Activated B cell treated with CpG ODN at 0.5 μM for 24 hours (primary cell): ENCODE data around the gene BLOC1S4. TPM values are rescaled to one million over a fixed set of nuclear protein-coding genes. Genes with fewer than 3 reads are reported as not detected.

Source experiments
- ATAC-seq: fragments of 200-7000 bp; cut with Tn5 transposase; one replicate; pipeline ENCODE4 v1.10.0; 2021; ENCODE audit warnings: low read depth, mild to moderate bottlenecking, moderate library complexity
- CTCF ChIA-PET: fragments of 350-600 bp; sonication (Branson Sonifier 250); formaldehyde crosslinking; loops from one replicate; lab custom pipeline; 2021; ENCODE audit warnings: antibody characterized with exemption; lab: Charles Lee
- POLR2A ChIA-PET: fragments of 350-600 bp; sonication (Branson Sonifier 250); formaldehyde crosslinking; loops from one replicate; lab custom pipeline; 2021; ENCODE audit warnings: antibody characterized with exemption; lab: Charles Lee
- DNase-seq: peaks from one replicate; pipeline ENCODE4 v3.0.0; 2022
- H3K27ac Mint-ChIP-seq: one replicate; pipeline ENCODE4 v1.8.0; 2020; ENCODE audit warnings: mixed read lengths
- H3K27me3 Mint-ChIP-seq: one replicate; pipeline ENCODE4 v1.8.0; 2021; ENCODE audit warnings: mixed read lengths
- H3K36me3 Mint-ChIP-seq: one replicate; pipeline ENCODE4 v1.8.0; 2021; ENCODE audit warnings: low read depth, mixed read lengths
- H3K4me1 Mint-ChIP-seq: one replicate; pipeline ENCODE4 v1.8.0; 2021; ENCODE audit warnings: mixed read lengths
- H3K4me3 Mint-ChIP-seq: one replicate; pipeline ENCODE4 v1.8.0; 2020; ENCODE audit warnings: mild to moderate bottlenecking, mixed read lengths
- H3K9me3 Mint-ChIP-seq: one replicate; pipeline ENCODE4 v1.8.0; 2020; ENCODE audit warnings: mixed read lengths
- CTCF ChIP-seq: fragments of 200-600 bp; IDR thresholded peaks from one replicate; pipeline ENCODE4 v1.8.0; 2022; ENCODE audit warnings: antibody characterized with exemption, mild to moderate bottlenecking
- intact Hi-C: fragments of 100-400 bp; cut with micrococcal nuclease; formaldehyde crosslinking; loops from one replicate; pipeline ENCODE4 v1.15.1; 2024
- total RNA-seq: library from RNA; stranded (reverse); gene quantifications from 2 replicates; pipeline ENCODE4 v1.2.3, GENCODE V29; 2022

BLOC1S4 gene
- total RNA-seq, 1 donor from 2014 or later: 19.8 TPM

DNA sequence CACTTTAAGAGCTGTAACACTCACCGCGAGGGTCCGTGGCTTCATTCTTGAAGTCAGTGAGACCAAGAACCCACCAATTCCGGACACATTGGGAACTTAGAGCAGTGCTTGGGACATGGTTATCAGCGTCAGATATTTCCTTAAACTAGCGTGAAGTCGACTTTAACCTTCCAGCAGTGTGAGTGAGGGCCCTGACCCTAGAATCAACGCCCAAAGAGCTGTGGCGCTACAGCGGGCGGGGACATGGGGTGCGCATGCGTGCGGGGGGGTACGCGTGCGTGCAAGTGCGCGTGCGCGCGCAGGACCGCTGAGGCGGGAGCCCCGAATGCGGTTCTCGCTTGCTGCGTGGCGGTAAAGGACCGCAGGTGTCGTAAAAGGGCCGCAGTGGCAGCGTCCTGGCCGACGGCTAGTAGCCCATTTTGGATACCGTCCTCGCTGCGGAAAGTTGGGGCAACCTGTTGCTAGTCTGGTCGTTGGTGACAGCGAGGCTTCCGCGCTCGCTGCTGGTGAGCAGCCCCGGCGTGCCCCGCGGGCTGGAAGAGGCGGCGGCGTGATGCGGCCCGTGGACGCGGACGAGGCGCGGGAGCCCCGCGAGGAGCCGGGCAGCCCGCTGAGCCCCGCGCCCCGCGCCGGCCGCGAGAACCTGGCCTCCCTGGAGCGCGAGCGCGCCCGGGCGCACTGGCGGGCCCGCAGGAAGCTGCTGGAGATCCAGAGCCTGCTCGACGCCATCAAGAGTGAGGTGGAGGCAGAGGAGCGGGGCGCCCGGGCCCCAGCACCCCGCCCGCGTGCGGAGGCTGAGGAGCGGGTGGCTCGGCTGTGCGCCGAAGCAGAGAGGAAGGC is 42.1 kb upstream of the BLOC1S4 start:
- POLR2A ChIA-PET: interaction anchor here (0.6 to 5.2 kb wide), 23 partner anchors 9 to 404 kb away, joined by 3 to 118 read pairs (median 5); partner anchors contain the start of genes BLOC1S4, GRPEL1, MAN2B2 and MRFAP1
- CTCF ChIA-PET: interaction anchor here (1.0 to 1.7 kb wide), 4 partner anchors 34 to 397 kb away, joined by 5 to 9 read pairs (median 5); no protein-coding TSS in a partner anchor
- peak; percentile 93 for DNase-seq
- Mint-ChIP-seq H3K27me3 (no peaks in the 10 kb centered on the region), H3K4me1 (peaks cover 55% of the 10 kb centered on the region), H3K9me3 (no peaks in the 10 kb centered on the region), H3K4me3 (peak overlapping the region; percentile 91), H3K27ac (peak overlapping the region; percentile 96), H3K36me3 (peaks cover 48% of the 10 kb centered on the region)
- no peak for TF ChIP-seq CTCF
- peak; percentile 88 for ATAC-seq
- intact Hi-C loops: loop anchor here (1.0 to 2.0 kb wide), 9 partner anchors 34 to 394 kb away; partner anchors contain the start of genes BLOC1S4, GRPEL1, KIAA0232 and MAN2B2

DNA sequence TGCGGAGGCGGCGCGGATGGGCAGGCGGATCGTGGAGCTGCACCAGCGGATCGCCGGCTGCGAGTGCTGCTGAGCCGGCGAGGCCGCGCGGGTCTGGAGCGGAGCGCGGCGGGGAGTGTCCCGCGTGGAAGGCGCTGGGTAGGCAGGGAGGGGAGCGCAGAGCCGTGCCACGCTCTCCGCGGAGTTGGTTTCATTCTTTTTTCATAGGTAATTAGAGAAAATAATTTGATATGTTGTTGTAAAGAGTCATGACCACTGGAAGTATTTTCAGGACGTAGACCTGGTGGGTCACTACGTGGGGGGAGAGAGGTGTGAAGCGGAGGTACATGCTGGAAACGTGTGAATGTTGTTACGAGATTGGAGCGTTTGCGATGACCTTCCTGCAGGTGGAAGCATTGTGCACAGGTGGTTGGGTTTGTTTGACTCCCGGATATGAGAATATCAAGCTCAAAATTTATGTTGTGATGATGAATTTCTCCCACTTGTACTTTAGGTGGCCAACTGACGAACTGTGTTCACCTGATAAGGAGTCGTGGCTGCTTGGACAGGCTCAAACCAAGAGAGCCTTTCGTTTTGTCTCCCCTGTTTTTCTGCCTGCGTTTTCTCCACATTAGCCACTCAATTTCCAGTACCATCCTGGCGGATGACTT is 41.3 kb upstream of the BLOC1S4 start:
- TF ChIP-seq CTCF: no peak
- no peaks in the 10 kb centered on the region for H3K27me3 Mint-ChIP-seq
- intact Hi-C loops: loop anchor here (1.0 to 2.0 kb wide), 9 partner anchors 34 to 394 kb away; partner anchors contain the start of genes BLOC1S4, GRPEL1, KIAA0232 and MAN2B2
- CTCF ChIA-PET: interaction anchor here (0.7 to 1.8 kb wide), 6 partner anchors 33 to 397 kb away, joined by 3 to 9 read pairs (median 5); partner anchors contain the start of genes KIAA0232 and MRFAP1L1
- POLR2A ChIA-PET: interaction anchor here (0.7 to 5.2 kb wide), 11 partner anchors 26 to 393 kb away, joined by 3 to 118 read pairs (median 6); partner anchors contain the start of genes BLOC1S4, GRPEL1, MAN2B2 and MRFAP1
- peaks cover 55% of the 10 kb centered on the region for H3K4me1 Mint-ChIP-seq
- no peaks in the 10 kb centered on the region for H3K9me3 Mint-ChIP-seq
- H3K27ac Mint-ChIP-seq: peak overlapping the region; percentile 86
- DNase-seq (no peak), ATAC-seq (peak; percentile 18)
- peak overlapping the region; percentile 91 for H3K4me3 Mint-ChIP-seq
- peaks cover 50% of the 10 kb centered on the region for H3K36me3 Mint-ChIP-seq

- DNase-seq (no peak), ATAC-seq (no peak)
- TF ChIP-seq CTCF: no peak
- ChIA-PET CTCF (no interaction called here), POLR2A (interaction anchor here (1.2 to 5.2 kb wide), 2 partner anchors 33 to 36 kb away, joined by 4 to 118 read pairs; partner anchors contain the start of genes MRFAP1 and MRFAP1L1)
- Mint-ChIP-seq H3K4me1 (peaks cover 53% of the 10 kb centered on the region), H3K36me3 (peaks cover 54% of the 10 kb centered on the region), H3K27ac (peak overlapping the region; percentile 24), H3K9me3 (peaks cover 6% of the 10 kb centered on the region), H3K27me3 (no peaks in the 10 kb centered on the region), H3K4me3 (peak overlapping the region; percentile 21)
- intact Hi-C loops: no loop called here
Measured at GRCh38 chr4:6676722-6677558, 39.0 kb upstream of the BLOC1S4 start.

DNA sequence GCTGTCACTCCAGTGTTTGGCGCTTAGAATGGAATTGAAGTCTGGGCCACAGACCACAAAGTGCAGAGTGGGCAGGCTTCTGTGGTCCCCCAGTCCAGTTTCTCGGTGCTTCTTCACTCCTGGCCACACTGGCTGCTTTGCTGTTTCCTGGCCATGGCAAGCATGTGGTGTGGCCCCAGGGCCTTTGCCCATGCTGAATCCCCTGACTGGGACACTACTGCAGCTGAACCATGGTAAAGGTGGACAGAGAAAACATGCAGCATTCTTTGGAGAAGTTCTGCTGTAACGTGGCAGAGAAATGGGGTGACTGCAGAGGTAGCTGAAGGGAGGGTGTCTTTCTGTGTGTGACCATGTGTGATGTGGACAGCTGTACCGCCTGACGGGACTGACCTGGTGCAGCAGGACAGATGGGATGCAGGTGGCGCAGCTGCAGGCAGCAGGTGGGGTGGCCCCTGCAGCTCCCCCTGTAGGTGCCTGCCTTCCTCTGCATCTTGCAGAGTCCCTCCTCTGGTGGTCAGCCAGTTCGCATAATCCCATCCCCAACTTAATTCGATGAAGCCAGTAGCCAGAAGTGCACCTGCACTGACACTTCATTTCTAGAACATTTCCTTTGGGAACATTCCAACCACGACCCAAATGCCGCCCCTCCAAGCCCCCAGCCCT is 35.5 kb upstream of the BLOC1S4 start:
- DNase-seq (no peak), ATAC-seq (no peak)
- H3K27ac Mint-ChIP-seq: no peak overlapping the region
- peaks cover 30% of the 10 kb centered on the region for H3K4me1 Mint-ChIP-seq
- H3K4me3 Mint-ChIP-seq: no peak overlapping the region
- no peak for TF ChIP-seq CTCF
- H3K9me3 Mint-ChIP-seq: peaks cover 6% of the 10 kb centered on the region
- H3K36me3 Mint-ChIP-seq: peaks cover 40% of the 10 kb centered on the region
- ChIA-PET CTCF (interaction anchor here (0.9 to 1.0 kb wide), 2 partner anchors 19 to 193 kb away, joined by 3 read pairs; no protein-coding TSS in a partner anchor), POLR2A (no interaction called here)
- intact Hi-C loops: no loop called here
- no peaks in the 10 kb centered on the region for H3K27me3 Mint-ChIP-seq
